GM21423 (cell line): Measurements from ENCODE around the gene PMVK.
A peak's percentile ranks its signal among the peaks of the same experiment; 100 is the strongest.
"Not testable (repeated sequence)": the region's sequence is repeated elsewhere in the genome, so short reads cannot be mapped to it uniquely, and the experiment has no call there.

ENCODE experiments used
- ATAC-seq: cut with Tn5 transposase; IDR thresholded peaks from one replicate; pipeline ENCODE4 v1.9.1; 2021; ENCODE audit warnings: mild to moderate bottlenecking, moderate library complexity; ENCODE audit not compliant: unreplicated experiment

The PMVK gene

DNA sequence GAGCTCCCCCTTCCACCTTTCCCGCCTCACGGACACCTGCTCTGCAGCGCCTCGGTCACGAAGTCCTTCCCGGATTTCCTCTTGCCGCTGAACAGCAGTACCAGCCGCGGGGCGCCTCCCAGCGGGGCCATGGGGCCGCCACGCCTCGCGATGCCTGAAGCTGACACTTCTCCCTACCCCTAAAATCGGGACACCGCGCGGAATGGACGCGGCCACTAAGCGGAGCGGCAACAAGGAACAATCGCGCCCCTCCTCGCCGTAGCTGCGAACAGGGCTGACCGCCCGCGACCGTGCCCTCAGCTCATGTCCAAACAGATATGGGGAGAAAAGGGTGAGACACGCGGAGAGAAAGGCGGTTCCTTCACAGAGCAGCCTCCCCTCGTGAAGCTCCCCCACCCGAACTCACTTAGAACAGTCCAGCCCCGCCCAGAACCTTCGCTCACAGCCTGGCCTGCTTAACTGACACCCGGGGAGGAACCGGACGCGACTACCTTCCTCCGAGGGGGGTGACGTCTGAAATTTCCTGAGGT is at the start of gene PMVK:
Gene PMVK (minus strand): TSS at position 165 of the 530 bp plus-strand sequence. CDS start 34 bp downstream, at position 131.
- ATAC-seq = peak; percentile 68

DNA sequence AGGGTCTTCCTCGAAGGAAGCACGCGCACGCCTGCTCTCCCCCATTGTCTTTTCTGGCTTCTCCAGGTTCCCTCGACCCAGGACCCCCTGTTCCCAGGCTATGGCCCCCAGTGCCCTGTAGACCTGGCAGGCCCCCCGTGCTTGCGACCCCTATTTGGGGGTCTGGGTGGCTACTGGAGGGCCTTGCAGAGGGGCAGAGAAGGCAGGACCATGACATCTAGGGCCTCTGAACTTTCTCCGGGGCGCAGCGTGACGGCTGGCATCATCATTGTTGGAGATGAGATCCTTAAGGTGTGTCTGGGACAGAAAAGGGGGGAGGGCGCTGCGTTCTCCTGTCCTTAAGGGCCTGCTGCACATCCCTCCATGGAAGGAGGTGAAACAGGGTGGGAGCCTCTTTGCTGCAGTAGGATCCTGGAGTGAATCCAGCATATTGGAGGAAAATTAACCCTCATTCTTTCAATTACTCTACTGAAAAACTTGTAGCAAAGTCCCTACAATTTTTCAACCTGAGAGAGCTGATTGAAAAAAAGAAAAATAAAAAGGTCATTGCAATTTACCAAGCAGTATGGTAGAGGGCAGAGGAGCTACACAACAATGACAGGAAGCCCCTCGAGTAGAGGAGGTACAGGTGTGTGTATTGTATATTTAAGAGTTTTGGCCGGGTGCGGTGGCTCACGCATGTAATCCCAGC is 47.4 kb upstream of the PMVK start:
- ATAC-seq = no peak

DNA sequence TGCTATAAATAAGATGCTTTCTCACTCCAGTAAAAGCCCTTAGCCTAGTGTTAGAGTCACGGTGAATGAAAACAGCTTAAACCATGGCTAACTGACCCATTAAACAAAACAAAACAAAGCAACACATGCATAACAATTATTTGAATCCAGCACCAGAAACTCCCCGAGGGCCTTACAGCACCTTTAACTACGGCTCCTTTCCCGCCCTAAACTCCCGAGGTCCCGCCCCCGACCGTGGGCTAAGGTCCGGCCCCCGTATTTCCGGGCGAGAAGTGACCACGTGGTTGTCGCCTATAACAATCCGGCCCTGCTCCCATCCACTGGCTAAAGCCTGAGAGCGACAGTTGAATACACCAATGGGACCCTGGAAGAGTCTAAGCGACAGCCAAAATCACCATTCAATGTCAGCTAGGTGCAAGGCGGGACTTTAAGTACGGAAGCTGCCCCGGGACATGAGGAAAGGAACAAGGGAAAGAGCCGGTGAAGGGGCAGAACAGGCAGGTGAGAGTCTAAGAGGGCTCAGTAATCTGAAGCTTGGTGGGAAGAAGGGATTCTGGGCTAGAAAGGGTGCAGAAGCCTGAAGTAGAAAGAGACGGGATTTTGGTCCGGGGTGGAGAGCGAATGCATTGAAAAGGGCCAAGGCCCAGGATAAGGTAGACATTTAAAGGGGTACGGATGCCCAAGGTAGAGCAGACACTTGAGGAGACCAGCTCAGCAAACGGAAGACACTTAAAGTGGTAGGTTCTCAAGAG is 46.6 kb upstream of the PMVK start, which contains the start of gene FLAD1:
Gene FLAD1 (plus strand): TSS at position 448 of the 752 bp plus-strand sequence. CDS start 351 bp downstream, outside the sequence.
- peak; percentile 97 for ATAC-seq

DNA sequence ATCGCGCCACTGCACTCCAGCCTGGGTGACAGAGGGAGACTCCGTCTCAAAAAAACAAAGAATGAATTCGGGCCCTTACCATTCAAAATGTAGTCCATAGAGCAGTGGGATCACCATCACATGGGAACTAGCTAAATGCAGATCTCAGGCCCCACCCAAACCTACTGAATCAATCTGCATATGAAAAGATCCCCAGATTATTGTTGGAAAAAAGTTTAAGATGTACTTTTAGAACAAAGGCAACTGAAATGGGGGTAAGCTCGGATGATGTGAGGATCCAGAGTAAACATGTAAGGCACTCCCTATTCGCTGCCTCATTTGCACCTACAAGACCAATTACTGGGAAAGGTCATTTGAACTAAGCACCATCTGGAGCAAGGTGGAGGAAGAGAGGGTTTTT is 45.8 kb upstream of the PMVK start:
- ATAC-seq = no peak

DNA sequence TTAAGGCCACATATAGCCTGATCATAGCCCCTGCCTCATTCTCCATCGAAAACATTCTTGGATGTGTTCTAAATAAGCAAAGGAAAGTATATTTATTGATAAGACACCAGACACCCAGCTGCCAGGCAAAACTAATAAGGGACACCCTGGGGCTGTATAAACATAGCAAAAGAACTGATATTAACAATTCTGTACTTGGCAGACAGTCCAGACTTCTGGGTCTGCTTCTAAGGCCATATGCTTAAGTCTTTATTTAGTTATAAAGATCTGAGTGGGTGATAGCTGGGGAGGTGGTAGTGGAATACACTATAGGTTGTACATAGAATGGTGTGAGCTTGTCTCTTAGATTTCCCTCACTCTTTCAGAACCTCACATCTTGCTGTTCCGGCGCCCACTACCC is 41.8 kb upstream of the PMVK start:
- no peak for ATAC-seq

DNA sequence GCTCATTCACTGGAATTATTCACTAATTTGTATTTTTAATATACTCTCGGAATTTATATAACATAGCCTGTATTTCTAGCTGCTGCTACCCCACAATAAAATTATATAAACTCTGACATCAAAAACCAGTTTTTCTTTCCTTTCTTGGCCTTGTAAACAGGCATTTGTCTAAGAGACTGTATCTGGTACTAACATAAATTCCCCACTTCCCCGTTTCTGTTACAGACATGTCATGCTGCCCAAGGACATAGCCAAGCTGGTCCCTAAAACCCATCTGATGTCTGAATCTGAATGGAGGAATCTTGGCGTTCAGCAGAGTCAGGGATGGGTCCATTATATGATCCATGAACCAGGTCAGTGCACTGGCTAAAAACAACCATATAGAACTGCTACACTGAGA is 41.2 kb upstream of the PMVK start:
- ATAC-seq = not testable (repeated sequence)

DNA sequence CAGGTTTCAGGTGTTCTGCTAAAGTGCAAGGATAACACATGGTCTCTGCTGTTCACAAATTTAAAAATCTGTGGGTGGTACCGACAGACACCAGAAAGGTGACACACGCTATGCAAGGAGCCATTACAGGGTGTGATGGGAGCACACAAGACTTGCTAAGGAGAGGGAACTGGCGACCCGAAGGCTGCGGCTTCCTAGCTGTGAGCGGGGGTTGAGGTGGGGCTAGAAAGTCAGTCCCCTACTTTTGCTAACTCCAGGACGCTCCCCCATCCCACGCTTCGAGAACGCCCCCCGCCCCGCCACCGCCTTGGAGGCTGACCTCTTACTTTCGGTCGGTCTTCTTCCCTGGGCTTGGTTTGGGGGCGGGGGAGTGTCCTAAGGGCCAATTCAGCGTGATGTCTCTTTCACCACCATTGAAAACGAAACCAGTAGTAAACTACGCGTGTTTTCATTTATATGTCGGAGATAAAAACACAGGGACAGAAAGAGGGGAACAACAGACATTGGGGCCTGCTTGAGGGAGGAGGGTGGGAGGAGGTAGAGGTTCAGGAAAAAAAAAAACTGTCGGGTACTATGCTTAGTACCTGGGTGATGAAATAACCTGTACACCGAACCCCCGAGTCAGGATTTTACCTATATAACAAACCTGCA is 39.0 kb upstream of the PMVK start:
- ATAC-seq = no peak

DNA sequence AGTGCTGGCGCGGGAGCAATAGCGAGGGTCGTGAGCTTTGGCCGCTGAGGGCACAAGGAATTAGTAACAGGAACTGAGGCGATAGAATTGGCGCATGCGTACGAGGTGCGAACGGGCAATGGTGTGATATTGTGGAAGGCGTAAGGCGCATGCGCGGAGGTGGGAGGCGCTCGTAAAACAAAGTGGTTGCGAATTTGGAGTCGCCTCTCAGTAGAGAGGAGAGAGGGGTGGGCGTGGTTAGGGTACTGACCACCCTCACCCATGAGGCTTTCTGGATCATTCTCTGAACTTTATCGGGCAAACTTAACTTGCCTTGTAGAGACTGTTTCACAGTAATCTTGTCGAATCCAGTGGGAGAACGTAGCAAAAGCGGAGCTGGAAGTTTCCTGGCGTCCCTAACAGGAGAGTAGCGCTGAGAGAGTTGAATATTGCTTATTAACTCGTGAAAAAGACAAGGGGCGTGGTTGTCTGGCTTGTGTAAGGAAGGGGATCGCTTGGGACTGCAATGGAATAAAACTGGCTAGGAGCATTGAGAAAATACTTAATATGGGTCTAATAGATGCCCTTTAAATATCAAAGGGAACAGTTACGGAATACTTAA is 38.4 kb upstream of the PMVK start:
- ATAC-seq = peak; percentile 36

DNA sequence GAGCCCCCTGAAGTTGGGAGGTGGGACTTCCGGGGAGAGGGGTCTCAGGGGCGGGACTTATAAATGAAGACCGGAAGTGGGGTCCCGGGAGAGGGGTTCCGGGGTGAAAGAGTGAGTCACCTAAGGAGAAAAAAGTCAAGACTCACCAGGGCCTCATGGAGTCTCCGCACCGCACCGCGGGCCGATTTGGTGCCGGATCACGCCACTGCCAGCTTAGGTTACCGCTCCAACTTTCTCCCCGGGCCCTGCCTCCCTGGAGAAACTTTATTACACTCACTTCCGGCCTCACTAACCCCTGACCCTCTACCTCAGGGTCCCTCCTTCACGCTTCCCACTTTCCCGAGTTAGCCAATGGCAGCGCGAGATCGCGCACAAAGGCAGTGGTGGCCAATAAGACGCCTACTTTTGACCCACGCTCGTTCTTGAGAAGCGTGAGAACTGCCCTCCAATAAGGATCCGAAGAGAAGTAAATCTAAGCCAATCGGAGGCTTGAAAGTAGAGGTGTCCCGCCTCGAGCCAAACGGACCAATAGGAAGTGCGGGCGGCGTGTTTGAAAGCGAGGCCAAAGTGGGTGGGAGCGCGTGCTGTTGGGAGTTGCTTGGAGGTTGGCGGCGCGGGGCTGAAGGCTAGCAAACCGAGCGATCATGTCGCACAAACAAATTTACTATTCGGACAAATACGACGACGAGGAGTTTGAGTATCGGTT is 37.7 kb upstream of the PMVK start, which contains the start of gene CKS1B:
Gene CKS1B (plus strand): TSS at position 580 of the 706 bp plus-strand sequence. CDS start 65 bp downstream, at position 645.
- ATAC-seq = peak; percentile 80

DNA sequence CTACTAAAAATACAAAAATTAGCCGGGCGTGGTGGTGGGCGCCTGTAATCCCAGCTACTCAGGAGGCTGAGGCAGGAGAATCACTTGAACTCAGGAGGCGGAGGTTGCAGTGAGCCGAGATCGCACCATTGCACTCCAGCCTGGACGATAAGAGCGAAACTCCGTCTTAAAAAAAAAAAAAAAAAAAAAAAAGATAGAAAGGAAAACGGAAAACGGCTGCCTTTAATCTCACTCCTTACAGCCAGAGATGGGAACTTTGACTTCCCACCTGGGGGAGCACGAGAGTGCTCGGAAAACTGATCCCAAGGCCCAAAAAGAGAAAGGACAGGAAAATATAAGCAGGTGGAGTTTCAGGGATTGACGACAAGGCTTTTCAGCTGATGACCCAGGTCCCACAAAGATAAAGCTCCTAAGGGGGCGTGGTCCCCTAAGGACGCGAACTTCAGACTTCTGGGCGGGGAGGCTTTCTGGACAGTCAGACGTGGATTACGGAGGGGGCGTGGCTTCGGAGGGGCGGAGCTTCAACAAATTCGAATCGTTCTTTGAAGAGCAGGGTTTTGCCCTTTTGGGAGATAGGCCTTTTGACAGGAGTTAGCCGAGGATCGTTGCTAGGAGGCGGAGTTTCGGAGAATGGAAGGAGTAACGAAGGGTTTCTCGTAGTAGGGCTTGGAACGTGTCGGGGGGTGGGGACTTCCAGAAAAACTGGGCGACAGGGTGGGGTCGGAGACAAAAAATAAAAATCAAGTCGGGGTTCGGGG is 37.0 kb upstream of the PMVK start:
- ATAC-seq = peak; percentile 22

DNA sequence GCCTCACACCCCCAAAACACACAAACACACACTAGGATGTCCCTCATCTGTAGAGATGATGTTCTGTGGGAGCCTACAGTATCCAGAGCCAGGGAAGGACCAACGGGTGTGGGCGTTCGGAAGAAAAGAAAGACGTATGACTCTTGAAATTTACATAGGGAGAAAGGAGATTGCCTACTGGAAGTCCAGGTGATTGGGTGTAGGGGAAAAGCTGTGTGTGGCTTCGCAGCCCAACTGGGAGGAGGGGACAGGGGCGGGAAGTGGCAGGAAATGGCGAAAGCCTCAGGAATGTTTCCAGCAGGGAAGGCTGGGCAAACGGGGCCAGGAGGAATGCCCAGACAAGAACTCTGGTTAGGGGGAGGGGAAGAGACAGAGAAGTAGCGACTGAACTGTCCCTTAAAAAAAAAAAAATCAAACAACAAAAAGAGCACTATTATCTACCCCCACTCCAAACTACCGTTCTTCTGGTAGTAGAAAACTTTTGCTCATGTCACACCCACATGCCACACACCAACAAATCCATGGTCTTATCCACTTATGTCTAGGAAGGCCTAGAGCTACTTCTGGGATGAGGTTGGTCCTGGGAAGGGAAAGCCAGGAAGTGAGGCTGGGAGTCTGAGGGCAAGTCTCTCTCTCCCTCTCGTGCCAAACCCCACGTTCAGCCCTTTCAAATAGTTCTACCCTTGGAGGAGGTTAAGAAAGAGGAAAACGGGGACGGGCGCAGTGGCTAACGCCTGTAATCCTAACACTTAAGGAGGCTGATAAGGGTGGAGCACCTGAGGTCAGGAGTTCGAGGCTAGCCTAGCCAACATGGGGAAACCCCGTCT is 36.2 kb upstream of the PMVK start:
- no peak for ATAC-seq

DNA sequence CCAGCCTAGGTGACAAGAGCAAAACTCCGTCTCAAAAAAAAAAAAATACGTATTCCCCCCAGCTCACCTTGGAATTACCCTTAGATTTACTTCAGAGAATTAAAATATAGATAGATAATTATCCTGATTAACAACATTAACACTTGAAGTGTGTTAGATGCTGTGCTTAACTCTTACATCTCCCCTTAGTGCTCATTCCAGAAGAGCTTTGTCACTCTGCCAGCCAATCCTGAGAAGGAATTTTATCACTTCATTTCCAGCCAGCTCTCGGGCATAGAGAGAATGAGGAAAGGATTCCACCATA is 35.6 kb upstream of the PMVK start:
- ATAC-seq = no peak

DNA sequence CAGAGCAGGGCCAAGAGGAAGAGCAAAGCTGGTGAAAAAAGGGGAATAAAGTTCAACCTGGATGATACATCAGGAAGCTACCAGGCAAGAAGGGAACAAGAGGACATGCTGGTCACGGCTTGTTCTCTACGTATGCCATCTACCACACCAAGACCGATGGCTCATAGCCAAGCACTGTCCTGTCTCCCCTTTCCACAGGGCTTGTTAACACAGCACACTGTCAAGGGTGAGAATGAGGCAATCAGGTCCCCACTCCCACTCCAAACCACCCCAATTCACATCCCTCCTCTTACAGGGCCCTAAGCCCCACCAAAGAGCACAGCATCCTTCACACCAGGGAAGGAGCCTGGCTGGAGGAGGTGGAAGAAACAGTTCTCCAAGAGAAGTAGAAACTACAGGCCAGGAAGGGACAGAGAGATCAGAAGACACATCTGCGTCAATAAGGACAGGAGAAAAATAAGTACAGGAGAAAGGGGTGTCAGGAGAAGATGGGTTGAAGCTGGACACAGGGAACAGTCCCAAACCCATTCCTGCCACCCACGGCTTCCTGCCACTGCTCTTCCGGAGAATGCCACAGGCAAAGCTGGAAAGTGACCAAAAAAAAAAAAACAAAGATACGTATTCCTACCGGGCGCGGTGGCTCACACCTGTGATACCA is 35.0 kb upstream of the PMVK start:
- no peak for ATAC-seq

DNA sequence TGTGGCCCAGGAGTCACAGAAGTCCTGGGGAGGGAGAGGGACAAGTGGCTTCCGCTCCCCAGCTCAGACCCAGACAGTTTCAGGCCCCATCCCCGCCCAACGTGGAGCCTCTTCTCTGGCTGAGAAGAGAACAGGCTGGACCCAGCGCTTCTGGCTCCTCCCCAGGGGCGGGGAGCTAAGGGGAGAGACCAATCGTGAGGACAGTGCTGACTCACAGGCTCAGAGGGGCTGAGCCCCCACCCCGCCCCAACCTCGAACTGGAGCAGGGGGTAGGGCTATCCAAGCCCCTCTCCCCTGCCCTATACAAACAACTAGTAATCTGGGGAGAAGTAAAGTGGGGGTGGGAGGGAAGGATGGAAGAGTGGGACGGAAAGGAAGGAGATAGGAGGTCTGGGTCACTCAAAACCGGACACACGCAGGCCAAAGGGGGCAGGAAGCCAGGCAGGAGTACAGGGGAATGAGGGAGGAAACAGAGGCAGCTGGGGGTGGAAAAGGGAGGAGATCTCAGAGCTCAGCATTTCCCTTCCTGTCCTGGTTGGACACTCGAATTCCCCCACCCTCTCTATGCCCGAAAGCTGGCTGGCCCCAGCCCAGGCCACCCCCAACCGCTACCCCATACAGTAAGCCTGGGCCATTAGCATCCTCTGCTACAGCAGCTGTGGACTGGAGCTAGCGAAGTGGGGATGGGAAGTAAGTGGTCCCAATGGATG is 34.3 kb upstream of the PMVK start, which contains the start of gene SHC1:
Gene SHC1 (minus strand): TSS at position 117 of the 710 bp plus-strand sequence. CDS start 221 bp downstream, outside the sequence.
- no peak for ATAC-seq

DNA sequence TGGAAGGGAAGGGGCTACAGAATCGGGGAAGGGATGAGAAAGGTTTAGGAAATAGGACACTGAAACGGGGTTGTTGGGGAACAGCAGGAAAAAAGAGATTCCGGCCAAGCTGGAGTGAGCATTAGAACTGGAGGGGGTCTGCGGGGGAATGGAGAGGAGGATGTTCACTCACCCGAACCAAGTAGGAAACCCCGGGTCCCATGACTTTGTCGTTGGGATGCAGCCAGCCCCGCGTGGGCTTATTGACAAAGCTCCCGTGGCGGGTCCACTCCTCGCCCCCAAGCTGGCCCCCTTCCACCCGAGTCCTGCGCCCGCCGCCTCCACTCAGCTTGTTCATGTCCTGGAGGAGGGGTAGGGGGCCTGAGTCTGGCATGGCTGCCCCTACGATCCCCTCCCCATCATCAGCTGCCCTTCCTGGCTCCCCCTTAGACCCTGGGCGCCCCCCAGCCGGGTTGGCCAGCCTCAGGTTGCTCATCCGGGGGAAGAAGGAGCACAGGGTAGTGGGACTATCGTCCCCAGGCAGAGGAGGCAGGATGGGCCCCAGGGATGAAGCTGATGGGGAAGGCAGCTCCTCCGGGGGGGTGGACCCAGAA is 33.4 kb upstream of the PMVK start:
- ATAC-seq = no peak

DNA sequence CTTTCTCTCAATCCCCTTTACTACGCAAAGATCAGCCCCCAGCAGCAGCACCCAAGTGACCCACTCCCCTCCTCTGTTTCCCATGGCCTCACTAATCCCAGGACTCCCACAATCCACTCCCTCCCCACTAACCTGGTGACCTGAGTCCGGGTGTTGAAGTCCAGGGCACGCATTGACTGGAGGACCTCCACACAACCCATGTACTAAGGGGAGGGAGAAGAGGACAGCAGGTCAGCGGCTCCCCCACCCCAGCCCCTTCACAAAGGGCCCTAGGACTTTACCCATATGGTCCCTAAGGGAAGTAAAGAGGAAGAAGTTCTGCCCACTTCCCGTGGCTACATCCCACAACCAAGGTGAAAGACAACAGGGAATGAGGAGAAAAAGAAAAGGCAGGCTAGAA is 32.7 kb upstream of the PMVK start:
- ATAC-seq = no peak

DNA sequence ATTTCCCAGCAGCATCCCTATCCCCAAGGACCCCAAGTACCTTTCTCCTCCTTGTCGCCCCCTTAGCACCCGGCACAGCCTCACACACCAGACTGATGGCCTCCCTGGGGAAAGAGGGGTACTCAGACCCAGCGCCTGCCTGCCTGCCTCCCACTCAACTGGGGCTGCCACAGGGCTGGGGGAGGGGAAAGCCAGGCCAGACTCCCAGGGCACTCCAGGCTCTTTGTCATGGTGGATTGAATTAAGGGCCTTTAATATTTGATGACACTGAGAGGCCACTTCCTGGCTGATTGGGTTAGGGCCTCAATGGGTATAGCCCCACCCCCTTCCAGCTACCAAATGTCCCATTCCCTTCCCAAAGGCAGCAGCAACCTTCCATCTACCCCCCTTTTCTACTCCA is 32.2 kb upstream of the PMVK start:
- ATAC-seq = no peak
